Dermis lymphatic vessel endothelial cell (primary cell): ENCODE results near the gene IKZF2. TPM values are rescaled to one million over a fixed set of nuclear protein-coding genes. Genes with fewer than 3 reads are reported as not detected.

ENCODE experiments used
- total RNA-seq: library from RNA; depleted of rRNA; stranded (reverse); fragments of >200 nt; gene quantifications from 2 replicates; pipeline ENCODE4 v1.2.1, GENCODE V29; 2014

Gene IKZF2
- total RNA-seq = 0.65 and 1.0 TPM in 2 replicates

GRCh38 chr2:213151437-213152064 is at the start of gene IKZF2:
Gene IKZF2 (minus strand): TSS chr2:213151612. CDS start chr2:213148629, 2,983 bp downstream.

Other genes starting within 250 kb of the IKZF2 start
- 12.7 and 16.3 TPM in 2 replicates for gene SPAG16, start 132.9 kb upstream of the IKZF2 start, total RNA-seq